Activated effector memory CD4-positive, alpha-beta T cell treated with Interleukin-2 at 50 U/mL for 16 hours (primary cell): ENCODE results near the gene MRPL22.
"Not testable (repeated sequence)": the region's sequence is repeated elsewhere in the genome, so short reads cannot be mapped to it uniquely, and the experiment has no call there.

ENCODE experiments used
- DNase-seq: peaks from one replicate; pipeline ENCODE4 v3.0.0-alpha.2; 2020

Gene MRPL22

GRCh38 chr5:154943527-154943926 is 2.7 kb downstream of the MRPL22 start:
- no peak for DNase-seq

GRCh38 chr5:154944716-154945115 is 3.8 kb downstream of the MRPL22 start:
- no peak for DNase-seq

GRCh38 chr5:154945695-154946301 is 4.9 kb downstream of the MRPL22 start:
- no peak for DNase-seq

GRCh38 chr5:154947778-154948177 is 6.9 kb downstream of the MRPL22 start:
- no peak for DNase-seq

- DNase-seq, result no peak
Measured at GRCh38 chr5:154948313-154948712, 7.4 kb downstream of the MRPL22 start.

GRCh38 chr5:154949781-154950180 is 8.9 kb downstream of the MRPL22 start:
- no peak for DNase-seq

GRCh38 chr5:154956712-154957111 is 15.8 kb downstream of the MRPL22 start:
- no peak for DNase-seq

- DNase-seq, result no peak
Measured at GRCh38 chr5:154962494-154962893, 21.6 kb downstream of the MRPL22 start.

GRCh38 chr5:154966081-154966841 is 25.4 kb downstream of the MRPL22 start:
- no peak for DNase-seq

- DNase-seq, result no peak
Measured at GRCh38 chr5:154966874-154967273, 26.0 kb downstream of the MRPL22 start.

GRCh38 chr5:154967421-154968024 is 26.6 kb downstream of the MRPL22 start:
- no peak for DNase-seq

GRCh38 chr5:154968953-154969352 is 28.1 kb downstream of the MRPL22 start:
- no peak for DNase-seq

- no peak for DNase-seq
Measured at GRCh38 chr5:154970759-154971158, 29.9 kb downstream of the MRPL22 start.

- no peak for DNase-seq
Measured at GRCh38 chr5:154971501-154971900, 30.6 kb downstream of the MRPL22 start.

GRCh38 chr5:154972476-154973080 is 31.7 kb downstream of the MRPL22 start:
- no peak for DNase-seq

- DNase-seq, result not testable (repeated sequence)
Measured at GRCh38 chr5:154976082-154976481, 35.2 kb downstream of the MRPL22 start.

GRCh38 chr5:154977409-154977808 is 36.5 kb downstream of the MRPL22 start:
- no peak for DNase-seq

- not testable (repeated sequence) for DNase-seq
Measured at GRCh38 chr5:154978294-154978693, 37.4 kb downstream of the MRPL22 start.

GRCh38 chr5:154984946-154985516 is 44.2 kb downstream of the MRPL22 start:
- no peak for DNase-seq

GRCh38 chr5:154986151-154986550 is 45.3 kb downstream of the MRPL22 start:
- no peak for DNase-seq

GRCh38 chr5:154989626-154990025 is 48.8 kb downstream of the MRPL22 start:
- DNase-seq, result no peak

- DNase-seq, result no peak
Measured at GRCh38 chr5:154993461-154993860, 52.6 kb downstream of the MRPL22 start.

GRCh38 chr5:154995679-154996078 is 54.8 kb downstream of the MRPL22 start:
- no peak for DNase-seq
